Sciatic nerve (tissue), 2 donors: ENCODE measurements around the gene NLGN4X. TPM values are rescaled to one million over a fixed set of nuclear protein-coding genes. Genes with fewer than 3 reads are reported as not detected.

Source experiments
- ATAC-seq: fragments of 200-7000 bp; cut with Tn5 transposase; one replicate; pipeline ENCODE4 v1.9.1; 2020; ENCODE audit warnings: mild to moderate bottlenecking, moderate library complexity
- DNase-seq: peaks from one replicate; pipeline ENCODE4 v3.0.0-alpha.2; 2020; ENCODE audit warnings: low spot score
- intact Hi-C: fragments of 100-400 bp; cut with DNase I; formaldehyde crosslinking; loops from one replicate; pipeline ENCODE4 v1.14.2; 2022
- total RNA-seq: library from RNA; stranded (reverse); fragmentation: NEBNext Ultra II Directional; extraction: Animal tissue kit (Norgen Biotek cat#: 25700); gene quantifications from one replicate; pipeline ENCODE4 v1.2.1, GENCODE V29; 2021
- donor health status: DM: no; HTN: no; CAD: no.
- donor health status: DM: no; HTN: no; CAD: no.

The NLGN4X gene
- total RNA-seq, 1 donor from 2014 or later = 17.9 TPM

DNA sequence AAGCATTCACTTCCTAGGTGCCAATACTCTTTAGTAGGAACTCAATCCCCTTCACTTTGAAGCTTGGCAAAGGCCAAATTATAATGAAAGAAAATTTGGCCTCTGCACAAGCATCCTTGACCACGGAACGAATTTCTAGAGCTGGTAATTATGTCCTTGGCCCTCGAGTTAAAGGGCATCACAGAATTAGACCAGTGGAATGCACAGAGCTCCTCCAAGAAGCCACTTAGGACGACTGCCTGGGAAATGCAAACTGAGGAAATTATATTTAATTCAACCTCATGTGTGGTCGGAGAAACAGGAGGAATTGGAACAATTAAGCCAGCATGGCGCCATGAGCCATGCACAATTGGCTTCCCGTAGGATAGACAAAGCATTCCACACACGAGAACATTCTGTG is 59.3 kb downstream of the NLGN4X start:
- ATAC-seq (no peak), DNase-seq (no peak)
- intact Hi-C loops = no loop called here

DNA sequence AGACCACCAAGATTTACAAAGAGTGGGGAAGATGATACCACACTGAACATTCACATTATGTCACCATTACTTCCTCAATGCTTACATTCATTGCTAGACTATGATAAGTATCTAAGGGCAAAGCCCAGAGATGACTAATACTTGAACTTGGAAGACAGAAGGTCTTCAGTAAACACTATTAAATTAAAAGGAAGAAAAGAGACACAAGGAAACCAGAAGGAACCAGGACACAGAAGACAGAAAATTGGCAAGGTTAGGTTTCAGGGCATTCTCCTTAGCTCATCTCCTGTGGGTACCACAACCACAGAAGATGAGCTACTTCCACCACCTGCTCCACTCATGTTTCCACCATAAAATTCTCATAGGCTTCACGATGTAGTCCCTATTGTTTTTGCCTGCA is 64.9 kb downstream of the NLGN4X start:
- ATAC-seq (no peak), DNase-seq (no peak)
- intact Hi-C loops = no loop called here

DNA sequence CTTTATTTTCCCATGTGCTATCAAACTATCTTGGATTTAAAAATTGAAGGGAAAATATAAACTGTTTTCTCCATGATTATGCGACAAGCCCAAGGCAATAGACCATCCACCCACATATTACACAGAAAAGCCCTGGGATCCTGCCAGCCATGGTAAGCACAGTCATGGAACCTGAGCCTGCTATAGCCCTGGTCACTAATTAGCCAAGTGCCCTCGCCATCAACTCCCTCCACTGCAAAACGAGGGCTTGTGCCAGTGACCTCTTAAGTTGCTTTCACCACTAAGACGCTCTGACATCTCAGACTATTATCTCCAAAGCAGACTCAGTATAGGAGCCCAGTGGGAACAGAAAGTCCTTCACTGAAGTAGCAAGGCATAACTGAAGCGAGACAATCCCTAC is 69.2 kb downstream of the NLGN4X start:
- ATAC-seq (no peak), DNase-seq (no peak)
- intact Hi-C loops = no loop called here

DNA sequence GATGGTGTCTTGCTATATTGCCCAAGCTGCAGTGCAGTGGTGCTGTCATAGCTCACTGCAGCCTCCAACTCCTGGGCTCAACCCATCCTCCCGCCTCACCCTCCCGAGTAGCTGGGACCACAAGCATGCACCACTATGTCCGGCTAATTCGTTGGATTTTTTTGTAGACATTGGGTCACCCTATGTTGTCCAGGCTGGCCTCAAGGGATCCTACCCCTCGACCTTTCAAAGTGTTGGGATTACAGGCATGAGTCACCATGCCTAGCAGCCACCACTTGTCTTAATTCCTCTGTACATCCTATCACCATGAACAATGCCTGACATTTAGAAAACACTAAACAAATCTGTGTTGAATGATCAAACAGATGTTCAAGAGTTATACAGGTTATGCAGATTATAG is 76.7 kb downstream of the NLGN4X start:
- DNase-seq = no peak
- intact Hi-C loops = no loop called here
- ATAC-seq = no peak

DNA sequence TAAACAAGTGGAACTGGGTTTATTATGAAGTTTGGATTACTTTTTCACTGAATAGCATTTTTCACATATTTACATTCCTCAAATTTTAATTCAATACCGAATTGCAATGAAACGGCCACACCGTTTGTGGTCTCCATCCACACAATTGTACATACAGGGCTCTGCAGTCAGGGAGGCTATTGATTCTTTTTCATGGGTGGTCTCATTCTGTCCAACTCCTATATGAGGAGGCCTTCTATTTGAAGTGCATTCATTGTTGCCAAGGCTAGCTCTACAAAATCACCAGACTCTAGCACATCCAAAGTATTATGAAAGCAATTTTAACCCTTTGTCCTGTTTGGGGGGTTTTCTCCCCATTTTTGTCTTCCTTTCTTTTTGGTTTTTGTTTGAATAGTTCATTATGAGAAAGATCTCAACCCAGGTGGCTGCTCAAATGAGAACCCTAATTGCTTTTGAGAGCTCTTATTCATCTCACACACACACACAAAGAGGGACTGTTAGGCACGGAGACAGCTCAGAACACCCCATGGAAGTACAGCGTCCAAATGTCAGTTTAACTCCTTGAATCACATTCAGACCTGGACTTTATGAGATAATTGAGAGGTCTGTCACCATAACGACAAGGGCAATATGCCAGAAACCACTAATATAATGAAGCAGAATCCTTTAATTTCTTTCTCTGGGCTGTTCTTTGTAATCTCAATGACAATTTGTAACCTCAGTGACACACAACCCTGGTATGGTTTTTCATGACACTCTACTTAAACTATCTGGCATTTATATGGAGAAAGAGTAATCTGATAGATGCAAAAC is 79.4 kb downstream of the NLGN4X start:
- ATAC-seq = no peak
- intact Hi-C loops = no loop called here
- no peak for DNase-seq

DNA sequence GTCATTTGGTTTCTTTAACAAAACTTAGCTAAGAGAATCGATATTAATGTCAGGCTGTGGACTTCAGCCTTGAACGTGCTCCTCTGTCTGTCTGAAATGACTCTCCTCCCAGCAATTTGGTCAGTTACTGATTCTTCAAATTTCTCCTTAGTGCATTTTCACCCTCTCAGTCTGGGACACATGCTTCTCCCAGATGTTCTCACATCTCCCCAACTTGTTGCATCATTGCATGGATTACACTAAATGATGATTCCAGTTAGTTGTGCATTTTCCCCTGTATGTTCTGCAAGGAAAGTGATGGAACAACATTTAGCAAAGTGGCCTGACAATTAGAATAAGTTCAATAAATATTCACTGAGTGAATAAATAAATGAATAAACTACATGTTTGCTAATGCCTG is 94.4 kb downstream of the NLGN4X start:
- no peak for ATAC-seq
- intact Hi-C loops = no loop called here
- DNase-seq = no peak

DNA sequence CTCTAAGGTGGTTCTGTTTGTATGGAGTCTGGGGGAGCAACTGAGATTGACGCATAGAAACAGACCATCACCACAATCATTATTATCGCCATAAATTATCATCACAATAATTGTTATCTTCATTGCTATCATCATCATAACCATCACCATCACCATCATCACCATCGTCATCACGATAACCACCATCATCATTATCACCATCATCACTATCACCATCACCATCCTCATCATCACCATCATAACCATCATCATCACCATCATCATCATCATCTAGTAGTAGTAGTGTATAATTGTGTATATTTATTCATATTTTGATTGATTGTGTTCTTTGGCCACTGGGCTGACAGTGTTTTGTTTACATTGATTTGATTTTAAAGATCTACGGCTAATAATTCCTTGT is 95.7 kb downstream of the NLGN4X start:
- intact Hi-C loops = no loop called here
- ATAC-seq (no peak), DNase-seq (no peak)

DNA sequence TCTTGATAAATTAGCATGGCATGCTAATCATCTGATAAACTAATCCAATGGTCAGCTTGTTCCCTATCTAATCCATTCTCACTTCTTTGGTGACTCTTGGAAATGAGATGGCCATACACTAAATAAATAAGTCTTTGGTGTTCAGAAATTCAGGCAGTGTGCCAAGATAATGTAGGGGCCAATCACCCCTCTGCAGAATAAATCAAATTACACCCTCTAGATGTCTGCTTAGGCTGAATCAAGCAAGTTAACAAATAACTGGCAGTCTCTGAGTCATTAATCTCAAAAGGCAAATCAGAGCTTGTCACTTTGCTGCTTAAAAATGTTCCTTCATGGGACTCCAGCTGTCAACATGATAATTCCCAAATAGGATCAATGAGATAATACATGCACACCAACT is 97.4 kb downstream of the NLGN4X start:
- ATAC-seq = no peak
- no peak for DNase-seq
- intact Hi-C loops = no loop called here

DNA sequence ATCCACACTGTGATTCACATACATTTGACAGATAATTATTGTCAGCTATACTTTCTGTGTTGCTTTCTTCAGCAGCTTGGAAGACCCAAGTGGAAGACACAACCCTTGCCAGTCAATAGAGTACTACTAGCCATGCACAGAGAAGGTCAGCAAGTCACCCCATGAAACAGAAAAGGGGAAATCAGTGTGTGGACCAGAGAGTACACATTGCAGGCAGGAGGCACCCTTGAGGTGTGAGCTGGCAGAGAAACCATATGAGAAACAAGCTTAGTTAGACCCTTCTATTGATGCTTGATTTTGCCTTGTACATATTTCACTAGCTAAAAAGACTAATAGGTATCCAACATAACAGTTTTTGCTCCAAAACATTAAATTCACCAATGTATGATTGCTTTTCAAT is 99.5 kb downstream of the NLGN4X start:
- ATAC-seq = no peak
- intact Hi-C loops = no loop called here
- DNase-seq = no peak

DNA sequence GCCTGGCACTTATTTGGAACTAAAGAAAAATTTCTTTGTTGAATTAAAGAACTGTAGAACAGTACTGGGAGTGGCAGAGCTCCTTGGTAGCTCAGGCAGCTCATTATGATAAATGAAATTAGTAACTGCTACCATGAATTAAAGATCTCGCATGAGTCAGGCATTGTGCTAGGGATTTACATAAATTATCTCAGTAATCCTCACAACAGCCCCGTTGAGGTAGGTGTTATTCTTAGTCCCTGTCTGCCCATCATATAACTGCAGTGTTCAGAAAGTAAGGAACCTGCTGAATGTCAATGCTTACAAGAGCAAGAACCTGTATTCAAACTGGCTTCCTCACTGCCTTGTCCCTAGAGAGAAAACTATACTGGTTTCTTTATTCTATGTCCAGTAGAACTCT is 108.3 kb downstream of the NLGN4X start:
- no peak for DNase-seq
- intact Hi-C loops = loop anchor here (5.0 kb wide), 1 partner anchor 1957 kb away; no protein-coding TSS in a partner anchor
- no peak for ATAC-seq

DNA sequence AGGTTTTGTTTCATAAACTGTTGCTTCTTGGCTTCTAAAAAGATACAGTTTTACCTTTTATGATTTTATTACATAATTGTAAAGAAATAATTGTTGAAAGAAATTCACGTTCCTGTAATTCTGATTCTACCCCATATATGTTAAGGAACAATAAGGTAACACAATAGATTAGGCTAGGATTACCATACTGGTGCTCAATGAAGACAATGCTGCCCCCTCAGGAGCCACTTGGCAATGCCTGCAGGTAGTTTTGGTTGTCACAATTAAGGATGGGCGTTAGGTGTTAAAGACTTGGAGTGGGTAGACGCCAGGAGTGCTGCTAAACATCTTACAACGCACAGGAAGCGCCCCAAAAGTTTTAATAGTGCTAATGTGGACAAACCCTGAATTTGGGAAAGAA is 133.2 kb downstream of the NLGN4X start:
- no peak for ATAC-seq
- DNase-seq = no peak
- intact Hi-C loops = no loop called here

DNA sequence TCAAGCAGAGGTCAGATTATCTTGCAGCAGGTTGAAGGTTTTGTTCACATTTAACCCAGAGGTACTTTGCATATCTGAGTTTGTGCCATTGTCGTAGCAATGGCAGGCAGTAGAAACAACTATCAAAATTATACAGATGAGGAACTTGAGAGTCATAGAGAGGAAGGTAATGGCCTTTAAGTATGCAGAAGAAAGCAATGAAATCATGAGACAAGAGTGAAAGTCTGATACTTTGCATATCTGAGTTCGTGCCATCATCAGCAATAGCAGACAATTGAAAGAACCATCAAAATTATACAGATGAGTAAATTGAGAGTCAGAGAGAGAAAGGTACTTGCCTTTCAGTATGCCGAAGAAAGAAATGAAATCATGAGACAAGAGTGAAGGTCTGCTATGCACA is 154.1 kb downstream of the NLGN4X start:
- intact Hi-C loops = no loop called here
- no peak for ATAC-seq

DNA sequence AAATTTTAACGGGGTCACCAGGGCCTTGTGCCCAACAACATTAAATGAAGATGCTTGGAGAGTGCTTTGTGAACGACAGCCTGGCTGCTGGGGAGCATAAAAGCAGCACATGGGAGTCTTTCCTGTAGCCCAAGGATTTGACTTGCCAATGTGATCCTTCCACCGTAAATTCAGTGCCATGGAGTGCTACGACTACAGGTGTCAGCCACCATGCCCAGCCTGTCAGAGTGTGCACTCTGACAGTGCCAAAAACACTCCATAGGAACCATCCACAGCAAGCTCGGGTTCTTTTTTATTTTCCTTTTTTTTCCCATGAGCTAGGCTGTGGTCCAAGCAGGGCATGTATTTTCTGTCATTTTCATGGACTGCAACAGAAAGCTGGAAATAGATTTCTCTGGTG is 156.9 kb downstream of the NLGN4X start:
- ATAC-seq (no peak), DNase-seq (no peak)
- intact Hi-C loops = no loop called here

More for the DNA sequence above, 154.1 kb downstream of the NLGN4X start:
- no peak for DNase-seq

DNA sequence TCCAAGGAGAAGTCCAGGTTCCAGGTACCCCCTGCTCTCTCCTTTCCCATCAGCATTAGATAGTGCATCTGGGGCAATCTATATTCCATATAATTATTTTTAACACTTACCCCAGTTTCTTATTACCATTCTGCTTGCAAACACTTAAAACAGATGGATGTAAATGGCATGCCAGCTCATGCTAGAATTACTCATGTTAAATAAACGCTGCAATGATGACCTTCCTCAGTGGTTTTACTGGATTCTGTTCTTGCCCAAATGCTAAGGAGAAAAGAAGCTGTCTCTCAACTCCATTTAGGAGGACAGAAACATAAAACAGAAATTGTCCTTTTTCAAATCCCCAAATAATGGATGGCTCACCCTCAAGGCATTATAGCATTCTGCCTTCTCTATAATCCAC is 161.1 kb downstream of the NLGN4X start:
- intact Hi-C loops = no loop called here
- DNase-seq (no peak), ATAC-seq (no peak)

DNA sequence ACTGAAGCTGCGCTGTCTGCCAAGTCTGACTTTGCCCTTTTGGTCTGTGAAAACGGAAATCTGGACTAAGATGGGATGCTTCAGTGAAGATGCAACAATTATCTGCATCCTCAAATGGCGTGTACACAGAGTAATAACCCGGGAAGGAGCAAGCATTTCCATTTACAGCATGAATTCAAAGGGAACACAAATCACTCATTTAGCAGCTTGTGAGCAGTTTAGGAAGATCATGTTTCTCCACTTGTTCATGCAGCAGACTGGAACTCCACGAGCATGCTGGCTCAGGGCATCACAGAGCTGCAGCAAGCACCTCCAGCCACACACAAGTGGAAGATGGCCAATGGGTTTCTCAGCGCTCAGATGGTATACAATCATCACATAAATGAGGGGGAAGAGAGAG is 175.5 kb downstream of the NLGN4X start:
- DNase-seq (no peak), ATAC-seq (no peak)
- intact Hi-C loops = loop anchor here (5.0 kb wide), 1 partner anchor 1861 kb away; no protein-coding TSS in a partner anchor

DNA sequence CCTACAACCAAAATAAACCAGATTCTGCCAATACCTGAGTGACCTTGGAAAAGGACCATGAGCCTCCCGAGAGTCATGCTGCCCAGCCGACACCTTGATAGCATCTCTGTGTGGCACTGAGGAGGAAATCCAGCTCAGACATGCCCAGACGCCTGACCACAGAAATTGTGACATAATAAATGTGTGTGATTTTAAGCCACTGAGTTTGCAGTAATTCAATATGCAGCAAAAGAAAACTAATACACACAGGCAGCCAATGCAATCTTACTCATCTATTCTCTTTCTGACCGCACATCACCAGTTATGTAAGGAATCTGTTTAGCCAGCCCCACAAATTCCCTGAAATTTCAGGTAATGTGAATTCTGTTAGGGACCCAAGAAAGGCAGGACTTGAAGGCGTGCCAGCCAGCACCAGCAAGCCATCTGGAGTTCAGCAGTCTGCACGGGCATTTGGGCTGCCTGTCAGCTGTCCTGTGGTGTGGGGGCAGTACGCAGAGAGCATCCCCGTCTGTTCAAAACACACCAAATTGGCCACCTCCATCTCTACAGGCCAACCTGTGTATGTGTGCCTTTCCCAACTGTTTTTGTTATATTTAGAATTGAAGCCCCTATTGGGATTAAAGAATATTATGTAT is 176.4 kb downstream of the NLGN4X start:
- intact Hi-C loops = loop anchor here (5.0 kb wide), 1 partner anchor 1860 kb away; no protein-coding TSS in a partner anchor
- DNase-seq = no peak
- no peak for ATAC-seq

DNA sequence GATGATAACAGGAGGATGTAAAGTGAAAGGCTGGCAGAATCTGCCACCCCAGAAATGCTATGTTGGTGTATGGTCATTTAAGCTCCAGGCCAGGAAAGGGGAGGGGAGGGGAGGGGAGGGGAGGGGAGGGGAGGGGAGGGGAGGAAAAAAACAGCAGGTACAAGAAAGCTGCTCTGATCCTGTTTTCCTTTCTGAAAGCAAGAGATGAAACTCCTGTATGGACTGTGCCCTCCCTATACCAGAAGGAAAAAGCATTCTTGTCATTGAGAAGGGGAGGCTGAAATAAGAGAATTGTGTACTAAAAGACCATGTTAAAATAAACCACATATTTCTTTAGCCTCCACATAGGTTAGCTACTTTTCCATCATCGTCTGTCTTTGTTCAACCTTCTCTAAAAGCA is 179.5 kb downstream of the NLGN4X start:
- no peak for ATAC-seq
- intact Hi-C loops = no loop called here
- no peak for DNase-seq

DNA sequence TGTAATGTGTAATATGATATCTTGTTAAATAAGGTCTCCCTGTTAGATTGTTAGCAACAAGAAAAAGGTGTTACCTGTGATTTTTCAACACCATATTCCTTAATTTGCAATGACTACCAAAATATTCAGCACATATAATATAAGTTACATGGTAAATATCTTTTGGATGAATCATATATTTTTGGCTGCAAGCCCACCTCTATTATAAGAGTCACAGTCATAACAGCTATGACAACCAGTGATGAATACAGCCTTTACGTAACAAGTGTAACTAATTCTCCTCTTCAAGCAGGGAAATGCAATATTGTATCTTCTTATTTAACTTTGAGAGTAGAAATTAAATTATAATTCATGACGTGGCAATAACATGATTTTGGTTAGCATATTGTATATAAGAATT is 187.0 kb downstream of the NLGN4X start:
- intact Hi-C loops = no loop called here
- ATAC-seq (no peak), DNase-seq (no peak)

DNA sequence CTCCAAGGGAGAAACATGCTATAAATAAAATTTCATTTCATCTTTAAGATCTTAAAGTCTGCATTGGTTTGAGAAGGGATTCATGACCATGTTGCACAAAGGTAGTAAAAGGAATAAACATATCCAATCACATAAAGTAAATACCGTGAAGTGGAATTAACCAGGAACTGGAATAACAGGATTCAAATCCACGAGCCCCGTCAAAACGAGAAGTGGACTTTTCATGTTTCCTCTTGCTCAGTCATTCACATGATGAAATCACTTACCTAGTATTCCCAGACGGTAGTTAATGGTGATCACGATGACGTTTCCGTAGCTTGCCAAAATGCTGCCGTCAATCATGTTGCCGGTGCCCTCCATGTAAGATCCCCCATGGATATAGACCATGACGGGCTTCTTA is 199.7 kb downstream of the NLGN4X start:
- intact Hi-C loops = no loop called here
- ATAC-seq (no peak), DNase-seq (no peak)

DNA sequence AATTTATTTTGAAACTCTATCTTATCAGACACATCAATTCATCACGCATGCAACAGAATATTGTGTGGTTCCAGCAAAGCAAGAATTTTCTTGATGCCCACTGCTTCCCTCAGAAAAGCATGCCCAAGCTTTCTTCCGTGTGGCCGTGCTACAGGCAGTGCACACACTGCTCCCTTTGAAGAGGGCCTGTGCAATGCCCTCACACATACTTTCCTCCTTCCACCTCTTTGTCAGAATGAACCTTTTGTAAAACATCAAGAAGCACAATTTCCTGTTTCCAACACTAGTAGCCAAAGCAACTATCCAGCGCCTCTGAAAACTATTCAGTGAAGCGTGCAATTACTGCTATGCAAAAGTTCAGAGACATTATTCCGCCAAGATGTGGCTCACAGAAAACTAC is 201.7 kb downstream of the NLGN4X start:
- ATAC-seq = no peak
- intact Hi-C loops = no loop called here
- DNase-seq = no peak

DNA sequence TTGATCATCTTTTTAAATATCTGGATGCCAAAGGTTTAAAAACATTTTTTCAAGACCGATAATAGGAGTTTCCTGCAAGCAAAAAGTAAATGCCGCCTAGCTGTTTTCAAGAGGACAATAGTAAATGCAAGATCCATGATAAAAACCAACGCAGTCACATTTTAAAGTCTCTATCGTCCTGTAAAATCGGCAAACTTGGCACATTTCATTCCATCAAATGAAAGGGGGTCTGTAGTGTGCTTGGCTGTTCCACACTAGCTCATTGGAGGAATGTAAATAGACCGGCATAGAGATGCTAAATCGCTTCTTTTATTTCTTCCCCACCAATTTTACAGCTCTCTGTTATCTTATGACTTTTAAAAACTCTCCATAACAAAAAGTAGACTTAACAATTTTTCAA is 202.2 kb downstream of the NLGN4X start:
- no peak for ATAC-seq
- DNase-seq = no peak
- intact Hi-C loops = no loop called here
